ENCODE measurements around the gene AKR1B15.
"Not testable (repeated sequence)": the region's sequence is repeated elsewhere in the genome, so short reads cannot be mapped to it uniquely, and the experiment has no call there.

The AKR1B15 gene

DNA sequence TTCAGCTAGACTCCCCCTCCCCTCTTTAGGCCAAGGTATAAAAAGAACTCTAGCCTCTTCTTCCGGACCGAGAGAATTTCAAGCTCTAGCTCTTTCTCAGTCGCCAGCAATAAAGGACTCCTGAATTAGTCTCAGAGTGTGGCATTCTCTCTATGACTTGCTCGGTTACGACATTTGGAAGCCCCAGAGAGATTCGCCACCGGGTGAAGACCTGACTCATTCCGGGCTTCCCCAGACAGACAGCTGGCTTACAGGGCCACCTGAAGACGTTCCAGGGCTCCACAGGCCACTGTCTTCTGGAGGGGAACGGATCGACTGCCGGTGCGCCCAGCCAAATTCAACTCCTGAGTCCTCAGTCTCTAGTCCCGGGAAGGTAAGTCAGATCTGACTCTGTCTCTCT lies at the start of gene AKR1B15:
TSS of gene AKR1B15 (plus strand) at position 234 of the 400 bp plus-strand sequence. CDS start 15,510 bp downstream, outside the sequence.
- DNase-seq (ENCODE audit: low read depth) = no peak

DNA sequence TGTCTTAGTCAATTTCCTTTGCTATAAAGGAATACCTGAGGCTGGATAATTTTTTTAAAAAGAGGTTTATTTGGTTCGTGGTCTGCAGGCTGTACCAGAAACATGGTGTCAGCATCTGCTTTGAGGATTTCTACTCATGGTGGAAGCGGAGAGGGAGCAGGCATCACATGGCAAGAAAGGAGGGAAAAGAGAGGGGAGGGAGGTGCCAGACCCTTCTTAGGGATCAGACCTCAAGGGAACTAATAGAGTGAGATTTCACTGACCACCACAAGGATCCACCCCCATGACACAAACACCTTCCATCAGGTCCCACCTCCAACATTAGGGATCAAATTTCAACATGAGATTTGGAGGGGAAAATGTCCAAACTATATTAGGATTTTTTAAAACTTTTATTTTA lies 48.5 kb upstream of the AKR1B15 start:
- no peak for DNase-seq (ENCODE audit: low read depth)

DNA sequence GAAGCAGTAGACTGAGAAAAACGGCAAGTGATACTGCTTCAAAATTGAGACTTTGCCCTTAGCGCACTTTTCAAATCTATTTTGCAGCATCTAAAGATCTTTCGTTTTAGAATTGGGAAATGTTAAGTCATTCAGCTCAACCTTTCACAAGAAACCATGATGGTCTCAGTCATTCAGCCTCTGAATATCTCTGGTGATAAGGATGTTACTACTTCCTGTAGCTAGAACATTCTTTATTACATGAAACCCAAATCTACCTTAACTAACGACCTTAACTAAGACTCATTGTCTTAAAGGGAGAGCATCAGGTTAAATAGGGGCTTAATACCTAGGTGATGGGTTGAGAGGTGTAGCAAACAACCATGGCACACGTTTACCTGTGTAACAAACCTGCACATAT lies 47.9 kb upstream of the AKR1B15 start:
- DNase-seq (ENCODE audit: low read depth) = no peak

DNA sequence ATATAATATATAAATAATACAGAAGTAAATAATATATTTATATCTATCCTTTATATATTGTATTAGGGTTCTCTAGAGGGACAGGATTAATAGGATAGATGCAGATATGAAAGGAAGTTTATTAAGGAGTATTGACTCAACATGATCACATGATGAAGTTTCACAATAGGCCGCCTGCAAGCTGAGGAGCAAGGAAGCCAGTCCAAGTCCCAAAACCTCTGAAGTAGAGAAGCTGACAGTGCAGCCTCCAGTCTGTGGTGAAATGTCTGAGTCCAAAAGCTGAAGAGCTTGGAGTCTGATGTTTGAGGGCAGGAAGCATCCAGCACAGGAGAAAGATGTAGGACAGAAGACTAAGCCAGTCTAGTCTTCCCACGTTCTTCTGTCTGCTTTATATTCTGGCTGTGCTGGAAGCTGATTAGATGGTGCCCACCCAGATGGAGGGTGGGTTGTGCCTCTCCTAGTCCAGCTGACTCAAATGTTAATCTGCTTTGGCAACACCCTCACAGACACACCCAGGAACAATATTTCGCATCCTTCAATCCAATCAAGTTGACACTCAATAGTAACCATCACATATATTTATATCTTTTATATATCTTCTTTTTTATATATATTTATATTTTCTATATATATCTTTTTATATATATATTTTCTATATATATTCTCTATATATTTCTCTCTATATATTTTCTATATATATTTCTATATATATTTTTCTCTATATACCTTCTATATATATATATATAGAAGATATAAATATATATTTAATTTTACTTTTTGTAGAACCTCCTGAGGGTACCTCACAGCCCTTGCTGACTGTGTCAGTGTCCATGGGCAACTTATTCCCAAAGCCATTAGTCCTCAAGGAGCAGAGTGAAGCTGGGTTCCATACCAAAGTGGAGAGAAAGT lies 46.2 kb upstream of the AKR1B15 start:
- DNase-seq (ENCODE audit: low read depth) = no peak

DNA sequence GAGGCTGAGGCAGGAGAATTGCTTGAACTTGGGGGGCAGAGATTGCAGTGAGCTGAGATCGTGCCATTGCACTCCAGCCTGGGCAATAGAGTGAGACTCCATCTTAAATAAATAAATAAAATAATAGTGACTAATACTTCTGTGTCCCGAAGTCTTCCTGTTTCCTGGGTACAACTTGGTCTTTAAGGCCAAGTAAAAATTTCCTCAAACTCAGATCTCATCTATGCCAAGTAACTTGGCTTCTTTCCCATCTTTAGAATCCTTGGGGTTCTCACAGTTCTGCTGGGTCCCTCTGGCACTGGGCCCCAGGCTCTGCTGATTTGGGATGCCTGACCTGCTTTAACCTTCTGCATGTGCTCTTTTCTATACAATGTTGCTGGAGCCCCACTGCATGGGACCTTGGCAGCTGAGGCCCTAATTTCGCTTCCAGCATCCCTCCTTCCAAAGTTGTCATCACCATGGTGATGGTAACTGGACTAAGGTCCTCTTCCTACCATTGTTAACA lies 44.2 kb upstream of the AKR1B15 start:
- DNase-seq (ENCODE audit: low read depth) = no peak

DNA sequence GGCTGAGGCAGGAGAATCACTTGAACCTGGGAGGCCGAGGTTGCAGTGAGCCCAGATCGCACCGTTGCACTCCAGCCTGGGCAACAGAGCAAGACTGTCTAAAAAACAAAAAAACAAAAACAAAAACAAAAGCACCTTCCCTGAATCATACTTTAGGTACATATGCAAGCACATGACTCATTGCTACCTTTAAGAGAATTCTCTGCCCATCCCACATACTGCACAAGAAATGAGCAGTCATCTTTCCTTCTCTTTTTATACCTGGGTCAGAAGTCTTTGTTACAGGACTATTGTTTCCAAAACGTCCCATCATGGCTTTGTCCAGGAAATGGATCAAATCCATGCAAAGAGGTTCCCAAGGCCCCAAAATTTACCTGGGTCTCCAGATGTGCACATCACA lies 43.1 kb upstream of the AKR1B15 start:
- no peak for DNase-seq (ENCODE audit: low read depth)

DNA sequence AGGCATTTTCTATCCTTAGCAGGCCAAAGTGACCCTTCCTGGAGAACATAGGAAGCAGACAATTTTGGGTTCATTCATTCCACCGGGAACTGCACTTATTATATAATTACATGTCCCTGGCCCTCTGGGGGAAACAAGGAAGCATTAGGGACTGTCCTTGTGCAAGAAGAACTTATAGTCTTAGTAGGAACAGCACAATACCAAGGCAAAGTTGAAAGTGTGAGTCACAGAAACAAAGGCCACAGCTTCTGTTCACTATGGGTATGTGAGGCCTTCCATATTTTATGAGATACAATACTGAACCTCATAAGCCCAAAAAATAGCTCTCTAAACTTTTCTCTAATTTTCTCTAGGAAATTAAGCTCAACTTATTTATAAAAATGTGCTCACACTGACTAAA lies 39.9 kb upstream of the AKR1B15 start:
- no peak for DNase-seq (ENCODE audit: low read depth)

DNA sequence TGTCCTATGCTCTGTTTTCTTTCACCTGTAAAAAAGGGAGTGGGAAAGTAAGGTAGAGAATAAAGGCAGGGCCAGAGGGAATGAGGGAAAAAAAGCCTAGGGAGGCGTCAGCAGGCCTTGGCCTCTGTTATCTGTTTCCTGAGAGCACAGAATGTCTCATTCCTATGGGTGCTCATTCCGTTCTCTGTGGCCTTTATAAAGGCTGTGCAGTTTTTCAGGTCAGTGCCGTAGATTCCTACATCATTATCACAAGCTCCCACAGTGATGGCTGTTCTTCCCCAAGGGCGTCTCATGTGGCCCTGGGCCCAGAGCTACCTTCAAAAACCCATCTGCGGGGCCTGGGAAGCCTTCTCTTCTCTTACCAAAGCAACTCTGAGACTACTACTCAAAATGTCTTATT lies 38.3 kb upstream of the AKR1B15 start:
- no peak for DNase-seq (ENCODE audit: low read depth)

DNA sequence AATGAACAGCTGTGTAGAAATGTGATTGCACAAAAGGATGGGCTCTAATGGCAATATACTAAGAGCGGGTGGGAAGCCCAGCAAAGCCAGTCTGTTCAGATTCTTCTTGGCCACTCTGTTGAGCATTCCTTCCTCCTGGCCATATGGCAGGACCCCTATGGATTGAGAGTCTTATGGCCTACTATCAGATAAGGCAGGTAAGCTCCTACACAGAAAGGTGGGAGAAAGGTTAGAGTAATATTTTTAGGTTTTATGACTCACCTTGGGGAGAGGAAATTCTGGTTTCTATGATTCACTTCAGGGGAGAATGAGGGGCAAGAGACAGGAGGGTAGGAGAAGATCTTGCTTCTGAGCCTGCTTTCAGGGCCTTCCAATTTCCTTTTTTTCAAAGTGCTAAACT lies 36.6 kb upstream of the AKR1B15 start:
- no peak for DNase-seq (ENCODE audit: low read depth)

DNA sequence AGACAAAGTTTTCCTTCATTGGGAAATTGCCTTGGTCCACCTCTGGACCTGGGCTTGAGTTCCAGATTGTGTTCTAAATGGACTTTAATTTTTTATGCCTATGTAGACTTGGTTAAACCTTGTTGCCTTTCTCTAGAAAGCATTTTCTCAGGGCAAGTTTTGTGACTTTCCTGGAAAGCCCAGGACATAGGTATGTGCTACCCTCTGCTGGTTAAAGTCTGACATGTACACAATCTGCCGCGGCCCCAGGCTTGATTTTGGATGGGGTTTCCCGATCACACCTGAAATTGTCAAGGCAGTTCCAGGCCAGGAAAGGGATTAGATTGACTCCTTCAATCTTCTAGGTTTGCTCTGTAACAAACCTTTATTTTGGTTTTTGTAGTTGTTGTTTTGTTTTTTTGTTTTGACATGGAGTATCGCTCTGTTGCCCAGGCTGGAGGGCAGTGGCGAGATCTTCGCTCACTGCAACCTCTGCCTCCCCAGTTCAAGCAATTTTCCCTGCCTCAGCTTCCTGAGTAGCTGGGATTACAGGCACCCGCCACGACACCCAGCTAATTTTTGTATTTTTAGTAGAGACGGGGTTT lies 35.6 kb upstream of the AKR1B15 start:
- peak; percentile 9 for DNase-seq (ENCODE audit: low read depth)

DNA sequence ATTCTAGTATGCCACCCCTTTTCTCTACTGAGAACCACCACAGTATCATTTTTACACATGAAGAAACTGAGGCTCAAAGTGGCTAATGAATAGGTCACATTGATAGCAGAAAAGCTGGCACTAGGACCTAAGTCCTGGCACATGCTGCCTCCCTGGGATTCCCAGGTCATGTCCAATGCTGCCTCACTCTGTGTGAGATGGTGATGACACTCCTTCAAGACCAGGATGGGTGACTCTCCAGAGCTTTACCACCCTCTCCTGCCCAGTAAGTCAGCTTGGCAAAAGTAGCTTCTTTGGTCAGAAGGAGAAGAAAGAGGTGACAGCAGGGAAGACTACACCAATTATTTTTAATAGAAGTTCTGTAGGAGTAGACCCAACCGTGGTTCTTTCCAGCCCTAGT lies 34.8 kb upstream of the AKR1B15 start:
- DNase-seq (ENCODE audit: low read depth) = no peak

DNA sequence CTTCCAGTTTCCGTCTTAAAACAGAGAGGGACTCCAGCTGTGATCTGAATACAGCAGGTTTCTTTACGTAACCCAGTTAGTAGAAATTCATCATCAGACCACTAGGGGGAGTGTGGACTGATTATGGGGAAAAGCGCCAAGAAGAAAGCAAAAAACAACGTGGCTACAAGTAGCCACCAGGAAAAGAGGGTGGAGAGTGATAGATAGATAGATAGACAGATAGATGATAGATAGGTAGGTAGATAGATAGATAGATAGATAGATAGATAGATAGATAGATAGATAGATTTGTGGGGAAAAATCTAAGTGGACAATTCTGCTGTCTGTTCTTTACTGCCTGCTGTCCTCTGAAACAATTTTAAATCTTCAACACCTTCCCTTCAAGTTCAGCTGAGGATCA lies 34.2 kb upstream of the AKR1B15 start:
- peak; percentile 6 for DNase-seq (ENCODE audit: low read depth)

DNA sequence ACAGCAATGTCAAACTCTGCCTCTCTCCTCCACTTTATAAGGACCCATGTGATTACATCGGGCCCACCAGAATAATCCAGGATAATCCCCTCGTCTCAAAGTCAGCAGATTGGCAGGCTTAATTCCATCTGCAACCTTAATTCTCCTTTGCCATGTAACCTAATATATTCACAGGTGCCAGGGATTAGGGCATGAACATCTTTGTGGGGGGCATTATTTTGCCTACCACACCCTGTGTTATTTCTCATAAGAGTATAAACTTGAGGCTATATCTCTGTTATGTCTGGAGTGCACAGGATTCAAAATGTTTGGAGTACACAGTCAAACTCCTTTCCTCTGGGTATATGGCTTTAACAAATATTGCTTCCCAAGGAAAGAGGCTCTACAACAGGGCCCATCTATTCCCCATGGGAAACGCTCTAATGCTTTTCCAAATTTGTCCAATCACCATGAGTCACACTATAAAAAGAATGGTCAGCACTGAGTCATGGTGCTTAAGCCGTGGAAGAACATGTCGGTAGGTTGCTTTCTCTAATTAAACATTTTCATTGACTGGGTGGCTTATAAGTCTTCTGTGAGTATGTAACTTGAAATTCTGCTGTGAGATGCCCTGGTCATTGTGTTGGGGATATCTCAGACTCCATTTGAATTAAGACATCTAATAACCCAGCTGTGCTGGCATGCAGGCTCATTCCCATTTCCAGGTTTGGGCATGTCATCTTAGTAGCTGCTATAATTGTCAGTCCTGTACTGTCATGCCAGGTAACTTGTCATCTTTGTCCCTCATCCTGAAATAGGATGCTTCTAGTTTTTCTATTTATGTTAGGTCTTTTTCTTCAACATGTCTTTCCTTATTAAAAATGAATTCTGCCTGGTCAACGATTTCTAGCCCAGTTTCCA lies 33.1 kb upstream of the AKR1B15 start:
- DNase-seq (ENCODE audit: low read depth) = no peak

DNA sequence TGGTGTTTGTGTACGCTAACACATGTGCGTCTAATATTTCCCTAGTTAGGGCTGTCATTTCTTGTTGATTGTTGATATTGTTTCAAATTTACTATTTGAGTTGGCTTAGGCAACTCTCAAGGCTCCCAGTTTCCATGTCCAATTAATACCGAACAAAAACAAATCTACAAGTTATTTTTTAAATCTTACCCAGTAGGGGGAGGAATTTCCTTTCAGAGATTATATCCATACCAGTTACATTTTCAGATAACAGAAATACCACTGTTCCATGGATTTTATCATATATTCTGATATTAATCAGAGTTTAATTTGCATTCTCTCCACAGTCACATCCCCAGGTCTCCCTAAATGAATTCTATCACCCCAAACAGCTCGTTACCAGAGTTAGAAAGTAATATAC lies 28.8 kb upstream of the AKR1B15 start:
- no peak for DNase-seq (ENCODE audit: low read depth)

DNA sequence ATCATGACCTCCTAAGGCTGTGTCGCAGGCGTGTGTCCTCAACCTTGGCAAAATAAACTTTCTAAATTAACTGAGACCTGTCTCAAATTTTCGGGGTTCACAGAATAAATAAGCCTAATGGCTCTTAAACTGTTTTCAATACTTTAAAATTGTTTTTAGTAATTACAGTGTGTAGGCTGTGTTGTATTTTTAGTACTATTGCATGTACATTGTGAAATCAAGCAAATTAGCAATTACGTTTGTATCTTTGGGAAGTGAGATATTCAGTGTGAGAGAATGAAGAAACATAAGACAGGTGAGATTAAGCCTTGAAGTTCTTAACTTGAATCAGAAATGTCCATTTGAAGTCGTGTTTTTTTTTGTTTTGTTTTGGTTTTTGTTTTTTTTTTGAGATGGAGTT lies 26.3 kb upstream of the AKR1B15 start:
- no peak for DNase-seq (ENCODE audit: low read depth)

DNA sequence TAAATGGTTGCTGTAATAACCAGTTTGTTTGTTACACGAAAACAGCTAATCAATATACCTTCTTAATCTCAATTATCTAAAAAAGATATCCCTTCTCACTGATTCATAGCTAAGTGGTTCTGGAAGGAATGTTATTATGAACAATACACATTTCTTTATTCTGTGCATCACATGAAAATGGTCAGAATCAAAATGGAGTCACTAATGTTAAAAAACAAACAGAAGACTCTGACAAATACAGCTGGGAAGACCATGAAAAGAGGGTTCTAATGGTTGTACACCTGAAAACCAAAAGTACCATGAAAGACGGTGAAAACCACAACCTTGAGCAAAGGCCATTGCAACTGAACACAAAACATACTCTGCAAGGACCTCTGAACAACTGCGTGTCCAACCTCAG lies 23.5 kb upstream of the AKR1B15 start:
- DNase-seq (ENCODE audit: low read depth) = not testable (repeated sequence)

DNA sequence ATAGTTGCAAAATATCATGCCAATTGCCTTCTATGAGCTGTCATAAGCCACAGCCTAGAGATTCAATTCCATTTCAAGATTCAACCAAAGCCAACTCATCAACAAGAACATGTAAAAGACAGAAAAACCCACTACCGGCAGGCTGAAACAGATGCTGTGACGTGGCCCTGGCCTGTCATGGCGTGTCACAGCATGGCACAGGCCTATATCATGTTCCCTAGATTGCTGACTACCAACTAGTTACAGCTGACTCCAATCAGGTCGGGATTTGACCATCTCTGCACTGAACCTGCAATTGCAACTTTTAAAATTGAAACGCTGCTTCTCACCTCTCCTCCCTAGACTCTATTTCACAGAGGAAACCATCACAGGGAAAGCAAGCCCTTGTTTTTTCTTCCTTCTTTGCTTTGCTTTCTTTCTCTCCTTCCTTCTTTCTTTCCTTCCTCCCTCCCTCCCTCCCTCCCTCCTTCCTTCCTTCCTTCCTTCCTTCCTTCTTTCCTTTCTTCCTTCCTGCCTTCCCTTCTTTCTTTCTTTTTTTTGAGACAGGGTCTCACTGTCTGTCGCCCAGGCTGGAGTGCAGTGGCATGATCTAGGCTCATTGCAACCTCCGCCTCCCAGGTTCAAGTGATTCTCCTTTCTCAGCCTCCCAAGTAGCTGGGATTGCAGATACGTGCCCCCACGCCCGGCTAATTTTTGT lies 22.2 kb upstream of the AKR1B15 start:
- not testable (repeated sequence) for DNase-seq (ENCODE audit: low read depth)

DNA sequence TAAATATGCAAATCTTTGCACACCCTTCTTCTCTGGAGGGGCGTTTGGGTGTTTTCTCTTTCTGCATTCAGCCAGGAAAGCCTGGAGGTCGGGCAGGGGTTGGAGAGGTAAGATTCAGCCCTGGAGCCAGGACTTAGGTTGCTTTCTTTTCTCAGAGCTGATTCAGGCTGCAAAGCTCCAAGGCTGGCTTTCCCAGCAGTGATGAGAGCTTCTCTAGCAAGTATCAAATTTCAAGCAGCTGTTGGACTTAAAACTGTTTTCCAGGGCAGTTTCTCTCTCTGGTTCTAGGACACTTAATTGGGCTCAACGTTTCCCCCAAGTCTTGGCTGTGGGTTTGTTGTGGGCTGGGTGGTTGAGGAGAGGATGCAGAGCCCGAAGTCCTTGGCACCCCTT lies 20.9 kb upstream of the AKR1B15 start:
- DNase-seq (ENCODE audit: low read depth) = no peak

DNA sequence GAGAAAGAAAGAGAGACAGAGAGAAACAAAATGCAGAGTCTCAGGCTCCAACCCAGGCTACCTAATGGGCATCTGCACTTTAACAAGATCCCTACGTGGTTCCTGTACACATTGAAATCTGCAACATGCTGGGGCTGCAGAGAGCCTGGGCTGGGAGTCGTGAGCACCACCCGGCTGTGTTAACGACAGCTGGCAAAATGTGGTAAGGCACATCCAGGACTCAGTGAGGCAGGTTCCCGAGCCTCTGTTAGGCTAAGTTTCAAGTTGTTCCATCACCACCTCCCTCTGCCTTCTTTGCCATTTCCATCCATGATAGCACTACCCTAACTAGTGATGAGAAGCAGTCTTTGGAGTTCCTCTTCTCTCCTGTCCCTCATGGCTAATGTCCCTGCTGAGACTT lies 20.2 kb upstream of the AKR1B15 start:
- no peak for DNase-seq (ENCODE audit: low read depth)

DNA sequence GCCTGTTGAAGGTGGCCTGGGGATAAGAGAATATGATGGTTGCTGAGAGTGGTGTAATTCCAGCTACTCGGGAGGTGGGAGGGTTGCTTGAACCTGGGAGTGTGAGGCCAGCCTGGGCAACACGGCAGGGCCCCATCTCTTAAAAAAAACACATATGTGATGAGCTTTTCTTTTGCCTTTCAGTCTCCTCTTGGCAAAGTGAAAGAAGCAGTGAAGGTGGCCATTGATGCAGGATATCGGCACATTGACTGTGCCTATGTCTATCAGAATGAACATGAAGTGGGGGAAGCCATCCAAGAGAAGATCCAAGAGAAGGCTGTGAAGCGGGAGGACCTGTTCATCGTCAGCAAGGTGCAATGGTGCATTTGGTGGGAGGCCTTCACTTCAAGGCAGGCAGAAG lies 18.4 kb upstream of the AKR1B15 start:
- no peak for DNase-seq (ENCODE audit: low read depth)

DNA sequence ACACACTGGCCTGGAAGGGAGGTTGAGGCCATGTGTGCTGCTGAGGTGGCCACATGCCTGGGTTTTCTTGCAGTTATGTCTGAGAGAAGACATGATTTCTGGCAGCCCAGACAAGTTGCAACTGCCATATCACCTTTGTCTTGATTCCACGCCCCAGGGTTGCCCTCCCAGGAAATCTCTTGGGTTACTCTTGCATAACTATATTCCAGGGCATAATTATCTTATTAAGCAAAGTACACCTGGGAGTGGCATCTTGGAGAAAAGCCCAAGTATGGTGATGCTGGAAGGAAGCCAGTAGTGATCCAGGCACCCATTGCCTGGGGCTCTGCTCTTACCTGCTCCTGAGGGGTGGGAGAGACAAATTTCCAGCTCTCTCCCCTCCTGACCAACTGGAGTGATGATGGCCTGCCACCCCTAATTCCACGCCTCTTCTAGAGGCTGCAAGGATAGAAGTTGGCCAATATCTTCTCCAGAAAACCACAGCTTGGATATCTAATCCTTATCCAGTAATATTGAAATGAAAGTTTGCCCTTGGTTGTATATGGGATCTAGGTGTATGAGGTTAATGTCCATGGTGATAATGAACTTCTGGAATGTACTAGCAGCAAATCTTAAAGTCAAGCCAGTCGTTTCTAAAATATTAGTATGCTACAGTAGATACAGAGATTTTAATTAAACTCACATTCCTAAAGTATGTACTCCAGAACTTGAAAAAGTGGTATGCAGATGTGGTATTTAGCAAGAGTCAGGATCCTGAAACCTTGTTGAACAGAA lies 16.5 kb upstream of the AKR1B15 start:
- DNase-seq (ENCODE audit: low read depth) = no peak

Data from stimulated activated CD4-positive, alpha-beta T cell treated with anti-CD3 and anti-CD28 coated beads, Interleukin-2, amount 100 ng/mL, for 4 hours (primary cell).